A673 (cell line): ENCODE data around the gene UBE2L3. TPM values are rescaled to one million over a fixed set of nuclear protein-coding genes. Genes with fewer than 3 reads are reported as not detected.

Experiments
- BruUV-seq: library from RNA; stranded (reverse); fragments of 400-500 nt; replicated peaks from 2 replicates; lab custom pipeline; 2021; lab: Mats Ljungman, UMichigan
- CTCF ChIA-PET: fragments of 300-600 bp; sonication (Branson Sonifier 250); formaldehyde crosslinking; loops from one replicate; lab custom pipeline; 2022; ENCODE audit warnings: antibody characterized with exemption; lab: Charles Lee
- POLR2A ChIA-PET: fragments of 300-600 bp; sonication (Branson Sonifier 250); formaldehyde crosslinking; loops from one replicate; lab custom pipeline; 2022; ENCODE audit warnings: antibody characterized with exemption; ENCODE audit not compliant: low non-redundant PET; lab: Charles Lee
- DNase-seq: peaks from one replicate; pipeline ENCODE4 v3.0.0-alpha.2; 2015; ENCODE audit warnings: low spot score
- H3K27ac ChIP-seq: fragments of 200-600 bp; sonication (generic); 2 replicates; pipeline ENCODE4 v1.5.1; 2016; ENCODE audit warnings: mixed run types, low read depth, mild to moderate bottlenecking, mixed read lengths, antibody characterized with exemption, low read length; ENCODE audit not compliant: poor library complexity, severe bottlenecking
- H3K27me3 ChIP-seq: fragments of 200-600 bp; sonication (generic); replicated peaks from 2 replicates; pipeline ENCODE4 v1.6.1; 2017; ENCODE audit warnings: mixed run types, low read depth, mild to moderate bottlenecking, mixed read lengths, antibody characterized with exemption, low read length; ENCODE audit not compliant: insufficient read depth, poor library complexity
- H3K36me3 ChIP-seq: fragments of 200-600 bp; sonication (generic); 2 replicates; pipeline ENCODE4 v1.6.1; 2016; ENCODE audit warnings: mixed run types, mild to moderate bottlenecking, mixed read lengths, antibody characterized with exemption, low read length; ENCODE audit not compliant: insufficient read depth, poor library complexity, severe bottlenecking
- H3K4me1 ChIP-seq: fragments of 200-600 bp; sonication (generic); 2 replicates; pipeline ENCODE4 v1.6.1; 2017; ENCODE audit warnings: mixed run types, mild to moderate bottlenecking, mixed read lengths, antibody characterized with exemption, low read length; ENCODE audit not compliant: insufficient read depth, poor library complexity, severe bottlenecking
- H3K4me3 ChIP-seq: fragments of 200-600 bp; sonication (generic); 2 replicates; pipeline ENCODE4 v1.5.1; 2016; ENCODE audit warnings: low read depth, mixed run types, mild to moderate bottlenecking, mixed read lengths, low read length; ENCODE audit not compliant: poor library complexity, severe bottlenecking
- H3K9me3 ChIP-seq: fragments of 200-600 bp; sonication (generic); 2 replicates; pipeline ENCODE4 v1.6.1; 2016; ENCODE audit warnings: mixed run types, low read depth, mild to moderate bottlenecking, mixed read lengths, antibody characterized with exemption, low read length; ENCODE audit not compliant: poor library complexity, severe bottlenecking
- EZH2 ChIP-seq: fragments of 200-600 bp; sonication (generic); IDR thresholded peaks from 2 replicates; pipeline ENCODE4 v1.6.1; 2017; ENCODE audit warnings: borderline replicate concordance, low read depth, mild to moderate bottlenecking, mixed read lengths, antibody characterized with exemption, low read length; ENCODE audit not compliant: poor library complexity, severe bottlenecking
- intact Hi-C: fragments of 100-400 bp; cut with micrococcal nuclease; formaldehyde crosslinking; loops from one replicate; pipeline ENCODE4 v1.10.0; 2022; ENCODE audit not compliant: unreplicated experiment
- total RNA-seq: library from RNA; stranded (reverse); gene quantifications from 2 replicates; pipeline ENCODE4 v1.2.3, GENCODE V29; 2021
- TF ChIP-seq, protein P1 (sequence below): fragments of 300-800, 200-600 bp; sonication (generic); conservative IDR thresholded peaks from 2 replicates; pipeline ENCODE4 v1.5.1; 2017; ENCODE audit warnings: low read depth, mild to moderate bottlenecking, antibody characterized with exemption, low read length, moderate library complexity, mixed read lengths

UBE2L3 gene
- total RNA-seq, 1 experiment from 2014 or later: 118 TPM

DNA sequence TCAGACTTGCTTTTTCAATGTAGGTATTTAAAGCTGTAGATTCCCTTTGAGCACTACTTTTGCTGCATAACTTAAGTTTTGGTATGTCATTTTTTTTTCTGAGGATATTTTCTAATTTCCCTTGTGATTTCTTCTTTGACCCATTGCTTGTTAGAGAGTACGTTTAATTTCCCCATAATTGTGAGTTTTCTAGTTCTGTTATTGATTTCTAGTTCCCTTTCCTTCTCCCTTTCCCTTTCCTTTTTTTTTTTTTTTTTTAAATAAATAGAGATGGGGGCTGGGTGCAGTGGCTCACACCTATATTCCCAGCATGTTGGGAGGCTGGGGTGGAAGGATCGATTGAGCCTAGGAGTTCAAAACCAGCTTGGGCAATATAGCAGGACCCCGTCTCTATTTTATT, 30.8 kb downstream of the UBE2L3 start:
- no TSS peak for BruUV-seq
- no peak for DNase-seq
- intact Hi-C loops: no loop called here
- TF ChIP-seq, protein P1, sequence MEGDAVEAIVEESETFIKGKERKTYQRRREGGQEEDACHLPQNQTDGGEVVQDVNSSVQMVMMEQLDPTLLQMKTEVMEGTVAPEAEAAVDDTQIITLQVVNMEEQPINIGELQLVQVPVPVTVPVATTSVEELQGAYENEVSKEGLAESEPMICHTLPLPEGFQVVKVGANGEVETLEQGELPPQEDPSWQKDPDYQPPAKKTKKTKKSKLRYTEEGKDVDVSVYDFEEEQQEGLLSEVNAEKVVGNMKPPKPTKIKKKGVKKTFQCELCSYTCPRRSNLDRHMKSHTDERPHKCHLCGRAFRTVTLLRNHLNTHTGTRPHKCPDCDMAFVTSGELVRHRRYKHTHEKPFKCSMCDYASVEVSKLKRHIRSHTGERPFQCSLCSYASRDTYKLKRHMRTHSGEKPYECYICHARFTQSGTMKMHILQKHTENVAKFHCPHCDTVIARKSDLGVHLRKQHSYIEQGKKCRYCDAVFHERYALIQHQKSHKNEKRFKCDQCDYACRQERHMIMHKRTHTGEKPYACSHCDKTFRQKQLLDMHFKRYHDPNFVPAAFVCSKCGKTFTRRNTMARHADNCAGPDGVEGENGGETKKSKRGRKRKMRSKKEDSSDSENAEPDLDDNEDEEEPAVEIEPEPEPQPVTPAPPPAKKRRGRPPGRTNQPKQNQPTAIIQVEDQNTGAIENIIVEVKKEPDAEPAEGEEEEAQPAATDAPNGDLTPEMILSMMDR: no peak
- no peak for TF ChIP-seq EZH2
- H3K9me3 ChIP-seq: no peaks in the 10 kb centered on the region
- no peaks in the 10 kb centered on the region for H3K27me3 ChIP-seq
- CTCF ChIA-PET: no interaction called here
- no peak overlapping the region for H3K4me3 ChIP-seq
- POLR2A ChIA-PET: interaction anchor here (0.6 kb wide), 1 partner anchor 11 kb away, joined by 4 read pairs; no protein-coding TSS in a partner anchor
- no peaks in the 10 kb centered on the region for H3K4me1 ChIP-seq
- no peak overlapping the region for H3K27ac ChIP-seq
- H3K36me3 ChIP-seq: peaks cover 50% of the 10 kb centered on the region

DNA sequence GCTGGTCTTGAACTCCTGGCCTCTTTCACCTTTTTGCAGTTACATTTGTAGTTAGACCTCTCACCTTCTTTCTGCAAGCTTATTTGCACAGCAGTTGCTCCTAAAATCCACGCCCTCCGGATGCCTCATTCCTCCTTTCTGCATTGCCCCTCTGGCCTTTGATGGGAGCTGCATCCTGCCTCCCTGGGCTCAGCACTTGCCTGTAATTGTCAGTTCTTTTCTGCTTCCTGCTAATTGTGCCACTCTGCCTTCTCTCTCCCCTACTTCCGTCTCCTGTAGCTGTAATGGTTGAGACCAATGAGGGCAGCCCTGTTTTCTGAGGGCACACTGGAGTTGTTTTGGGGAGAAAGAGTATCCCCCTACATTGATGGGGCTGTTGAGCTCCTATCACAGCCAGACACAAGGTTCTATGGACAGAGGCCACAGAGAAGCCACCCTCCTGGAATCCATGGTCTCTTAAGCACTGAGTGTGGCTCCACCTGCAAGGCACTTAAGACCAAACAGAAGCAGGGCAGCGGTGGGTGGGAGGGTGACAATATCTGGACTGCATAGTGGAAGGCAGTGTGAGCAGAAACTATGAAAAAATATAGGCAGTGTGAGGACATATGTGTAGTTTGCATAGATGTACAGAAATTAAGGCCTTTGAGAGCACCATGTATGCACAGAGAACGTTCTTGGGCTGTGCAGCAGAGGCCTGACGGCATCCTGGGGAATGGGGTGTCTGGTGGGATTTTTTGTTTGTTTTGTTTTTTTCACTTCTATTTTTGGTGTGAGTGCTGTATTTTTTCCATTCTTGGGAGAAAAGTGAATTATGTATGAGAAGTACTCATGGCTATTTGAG, 31.8 kb downstream of the UBE2L3 start:
- H3K27me3 ChIP-seq: no peaks in the 10 kb centered on the region
- no TSS peak for BruUV-seq
- H3K9me3 ChIP-seq: no peaks in the 10 kb centered on the region
- intact Hi-C loops: no loop called here
- POLR2A ChIA-PET: no interaction called here
- H3K36me3 ChIP-seq: peaks cover 40% of the 10 kb centered on the region
- TF ChIP-seq, protein P1: no peak
- no peak for TF ChIP-seq EZH2
- no peaks in the 10 kb centered on the region for H3K4me1 ChIP-seq
- DNase-seq: no peak
- CTCF ChIA-PET: no interaction called here
- H3K4me3 ChIP-seq: no peak overlapping the region
- peak overlapping the region; percentile 19 for H3K27ac ChIP-seq

DNA sequence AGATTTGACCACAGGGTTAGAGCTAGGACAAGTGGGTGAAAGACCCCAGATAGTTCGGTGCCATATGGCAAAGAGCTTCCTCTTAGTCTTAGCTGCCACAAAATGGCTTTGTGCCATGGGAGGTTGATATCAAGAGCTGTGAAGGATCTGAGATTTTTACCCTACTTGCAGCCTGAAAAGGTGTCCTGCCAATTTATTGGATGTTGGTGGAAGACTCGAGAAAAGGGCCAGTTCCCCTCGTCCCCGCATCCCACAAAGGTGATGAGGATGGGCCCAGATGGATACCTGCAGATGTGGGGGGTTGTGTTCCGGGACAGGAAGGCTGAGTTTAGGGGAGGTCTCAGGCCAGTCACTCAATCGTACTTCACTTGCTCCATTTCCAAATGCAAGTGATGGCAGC, 35.1 kb downstream of the UBE2L3 start:
- BruUV-seq: no TSS peak
- TF ChIP-seq, protein P1: no peak
- TF ChIP-seq EZH2: no peak
- H3K27me3 ChIP-seq: no peaks in the 10 kb centered on the region
- POLR2A ChIA-PET: no interaction called here
- H3K4me1 ChIP-seq: no peaks in the 10 kb centered on the region
- no peaks in the 10 kb centered on the region for H3K9me3 ChIP-seq
- no peak for DNase-seq
- CTCF ChIA-PET: no interaction called here
- H3K27ac ChIP-seq: no peak overlapping the region
- intact Hi-C loops: no loop called here
- H3K36me3 ChIP-seq: peaks cover 7% of the 10 kb centered on the region
- H3K4me3 ChIP-seq: no peak overlapping the region
